ENCODE data around the gene CDKL5.

DNA sequence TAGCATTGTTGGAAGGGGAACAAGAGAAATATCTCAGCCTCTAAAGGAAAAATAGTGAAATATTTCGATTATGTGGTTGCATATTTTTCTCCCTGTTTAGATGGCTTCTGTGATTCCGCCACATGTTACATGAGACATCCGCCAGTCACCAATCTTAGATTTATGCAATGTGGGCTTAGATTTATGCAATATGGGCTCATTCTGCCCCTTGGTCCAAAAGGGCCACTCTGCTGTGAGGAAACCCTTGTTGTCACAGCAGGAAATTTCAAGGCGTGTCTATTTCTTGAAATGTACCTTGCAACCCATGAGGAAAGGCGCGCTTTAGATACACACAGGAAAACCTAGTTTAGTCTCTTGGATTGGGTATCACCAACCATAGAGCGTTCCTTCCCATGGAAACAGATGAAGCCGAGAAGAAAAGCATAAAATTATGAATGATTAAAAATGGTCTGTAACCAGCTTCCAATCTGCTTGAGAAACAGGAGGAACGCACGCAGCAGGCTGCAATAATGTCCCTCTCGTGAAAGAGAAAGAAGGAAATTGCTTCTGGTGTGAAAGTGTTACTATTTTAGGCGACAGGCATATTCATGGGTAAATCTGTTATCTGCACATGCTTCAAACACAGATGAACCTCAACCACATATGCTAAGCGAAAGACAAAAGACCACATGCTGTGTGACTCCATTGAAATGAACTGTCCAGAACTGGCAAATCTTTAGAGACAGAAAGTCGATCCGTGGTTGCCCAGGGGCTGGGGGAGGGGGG, 242.8 kb downstream of the CDKL5 start:
- TF ChIP-seq POLR2A (IDR thresholded peaks at IDR 0.05; ENCODE audit: low read length), result no peak
- no peak for TF ChIP-seq ZFP36 (IDR thresholded peaks at IDR 0.05; ENCODE audit: borderline replicate concordance, partially characterized antibody)
- no peak for TF ChIP-seq EP300 (IDR thresholded peaks at IDR 0.05)
- TF ChIP-seq, protein P1, sequence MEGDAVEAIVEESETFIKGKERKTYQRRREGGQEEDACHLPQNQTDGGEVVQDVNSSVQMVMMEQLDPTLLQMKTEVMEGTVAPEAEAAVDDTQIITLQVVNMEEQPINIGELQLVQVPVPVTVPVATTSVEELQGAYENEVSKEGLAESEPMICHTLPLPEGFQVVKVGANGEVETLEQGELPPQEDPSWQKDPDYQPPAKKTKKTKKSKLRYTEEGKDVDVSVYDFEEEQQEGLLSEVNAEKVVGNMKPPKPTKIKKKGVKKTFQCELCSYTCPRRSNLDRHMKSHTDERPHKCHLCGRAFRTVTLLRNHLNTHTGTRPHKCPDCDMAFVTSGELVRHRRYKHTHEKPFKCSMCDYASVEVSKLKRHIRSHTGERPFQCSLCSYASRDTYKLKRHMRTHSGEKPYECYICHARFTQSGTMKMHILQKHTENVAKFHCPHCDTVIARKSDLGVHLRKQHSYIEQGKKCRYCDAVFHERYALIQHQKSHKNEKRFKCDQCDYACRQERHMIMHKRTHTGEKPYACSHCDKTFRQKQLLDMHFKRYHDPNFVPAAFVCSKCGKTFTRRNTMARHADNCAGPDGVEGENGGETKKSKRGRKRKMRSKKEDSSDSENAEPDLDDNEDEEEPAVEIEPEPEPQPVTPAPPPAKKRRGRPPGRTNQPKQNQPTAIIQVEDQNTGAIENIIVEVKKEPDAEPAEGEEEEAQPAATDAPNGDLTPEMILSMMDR (IDR thresholded peaks at IDR 0.05), result no peak

All from A549 (cell line).